GM12873 (cell line): ENCODE data around the gene TTPAL.
A peak's percentile ranks its signal among the peaks of the same experiment; 100 is the strongest.

Source experiments
- TF ChIP-seq, protein P1 (sequence below): IDR thresholded peaks from 2 replicates; pipeline ENCODE4 v1.5.1; 2012; ENCODE audit warnings: low read depth, mild to moderate bottlenecking, moderate library complexity, low read length, control low read depth; ENCODE audit not compliant: insufficient read depth; ENCODE audit errors: missing control alignments

TTPAL gene, protein sequence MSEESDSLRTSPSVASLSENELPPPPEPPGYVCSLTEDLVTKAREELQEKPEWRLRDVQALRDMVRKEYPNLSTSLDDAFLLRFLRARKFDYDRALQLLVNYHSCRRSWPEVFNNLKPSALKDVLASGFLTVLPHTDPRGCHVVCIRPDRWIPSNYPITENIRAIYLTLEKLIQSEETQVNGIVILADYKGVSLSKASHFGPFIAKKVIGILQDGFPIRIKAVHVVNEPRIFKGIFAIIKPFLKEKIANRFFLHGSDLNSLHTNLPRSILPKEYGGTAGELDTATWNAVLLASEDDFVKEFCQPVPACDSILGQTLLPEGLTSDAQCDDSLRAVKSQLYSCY

DNA sequence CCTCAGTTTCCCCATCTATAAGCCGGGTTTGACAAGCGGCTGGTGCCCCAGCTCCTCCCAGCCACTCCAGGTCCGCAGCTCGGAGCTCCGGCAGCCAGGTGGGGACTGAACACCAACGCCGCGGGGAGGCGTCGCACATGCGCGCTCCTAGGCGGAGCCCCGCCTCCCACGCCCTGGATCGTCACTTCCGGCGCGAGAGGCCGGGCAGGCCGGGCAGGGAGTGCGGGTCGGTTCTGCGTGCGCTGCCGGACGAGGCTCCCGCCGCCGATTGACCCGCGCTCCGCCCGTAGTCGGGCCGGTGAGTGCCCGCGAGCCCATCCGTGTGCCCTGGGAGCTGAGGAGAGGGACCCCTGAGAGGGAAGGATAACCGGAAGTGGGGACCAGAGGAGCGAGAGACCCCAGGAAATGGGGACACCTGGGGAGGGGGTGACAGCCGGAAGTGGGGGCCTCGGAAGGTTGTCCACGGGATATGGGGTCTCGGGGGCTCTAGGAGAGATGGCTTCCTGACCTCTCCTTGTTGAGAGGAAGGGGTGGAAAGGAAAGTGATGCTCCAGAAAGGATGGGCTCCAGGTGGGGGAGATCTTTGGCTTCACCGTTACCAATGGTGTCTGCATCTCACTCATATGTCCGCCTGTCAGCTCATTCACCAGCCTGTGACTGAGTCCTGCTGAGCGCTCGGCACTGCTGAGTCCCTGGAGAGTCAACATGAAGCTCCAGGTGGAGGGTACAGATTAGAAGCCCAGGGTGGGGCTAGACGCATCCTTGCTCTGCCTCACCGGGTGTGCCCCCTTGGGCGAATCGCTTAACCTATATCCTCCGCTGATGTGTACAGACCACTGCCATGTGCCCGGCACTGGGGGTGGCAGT is at the start of gene TTPAL:
TTPAL (plus strand) TSS at position 181 of the 867 bp plus-strand sequence. CDS start 4,126 bp downstream, outside the sequence.
- TF ChIP-seq, protein P1, sequence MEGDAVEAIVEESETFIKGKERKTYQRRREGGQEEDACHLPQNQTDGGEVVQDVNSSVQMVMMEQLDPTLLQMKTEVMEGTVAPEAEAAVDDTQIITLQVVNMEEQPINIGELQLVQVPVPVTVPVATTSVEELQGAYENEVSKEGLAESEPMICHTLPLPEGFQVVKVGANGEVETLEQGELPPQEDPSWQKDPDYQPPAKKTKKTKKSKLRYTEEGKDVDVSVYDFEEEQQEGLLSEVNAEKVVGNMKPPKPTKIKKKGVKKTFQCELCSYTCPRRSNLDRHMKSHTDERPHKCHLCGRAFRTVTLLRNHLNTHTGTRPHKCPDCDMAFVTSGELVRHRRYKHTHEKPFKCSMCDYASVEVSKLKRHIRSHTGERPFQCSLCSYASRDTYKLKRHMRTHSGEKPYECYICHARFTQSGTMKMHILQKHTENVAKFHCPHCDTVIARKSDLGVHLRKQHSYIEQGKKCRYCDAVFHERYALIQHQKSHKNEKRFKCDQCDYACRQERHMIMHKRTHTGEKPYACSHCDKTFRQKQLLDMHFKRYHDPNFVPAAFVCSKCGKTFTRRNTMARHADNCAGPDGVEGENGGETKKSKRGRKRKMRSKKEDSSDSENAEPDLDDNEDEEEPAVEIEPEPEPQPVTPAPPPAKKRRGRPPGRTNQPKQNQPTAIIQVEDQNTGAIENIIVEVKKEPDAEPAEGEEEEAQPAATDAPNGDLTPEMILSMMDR: peak; percentile 16

DNA sequence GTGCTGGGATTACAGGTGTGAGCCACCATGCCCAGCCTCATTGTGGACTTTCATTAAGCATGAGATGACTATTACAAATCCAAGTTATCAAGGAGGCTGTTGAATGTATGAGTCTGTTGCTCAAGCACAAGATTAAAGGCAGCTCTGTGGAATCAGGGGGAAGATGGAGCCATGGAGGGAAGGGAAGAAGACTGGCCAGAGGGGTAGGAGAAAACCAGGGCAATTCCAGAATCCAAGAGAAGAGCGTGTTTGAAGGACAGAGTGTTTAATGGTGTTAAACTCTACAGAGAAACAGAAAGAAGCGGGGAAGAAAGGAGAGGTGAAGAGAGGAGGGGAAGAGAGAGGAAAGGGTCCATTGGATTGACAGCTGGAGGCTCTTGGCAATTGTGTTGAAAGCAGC is 49.8 kb upstream of the TTPAL start:
- TF ChIP-seq, protein P1: no peak

DNA sequence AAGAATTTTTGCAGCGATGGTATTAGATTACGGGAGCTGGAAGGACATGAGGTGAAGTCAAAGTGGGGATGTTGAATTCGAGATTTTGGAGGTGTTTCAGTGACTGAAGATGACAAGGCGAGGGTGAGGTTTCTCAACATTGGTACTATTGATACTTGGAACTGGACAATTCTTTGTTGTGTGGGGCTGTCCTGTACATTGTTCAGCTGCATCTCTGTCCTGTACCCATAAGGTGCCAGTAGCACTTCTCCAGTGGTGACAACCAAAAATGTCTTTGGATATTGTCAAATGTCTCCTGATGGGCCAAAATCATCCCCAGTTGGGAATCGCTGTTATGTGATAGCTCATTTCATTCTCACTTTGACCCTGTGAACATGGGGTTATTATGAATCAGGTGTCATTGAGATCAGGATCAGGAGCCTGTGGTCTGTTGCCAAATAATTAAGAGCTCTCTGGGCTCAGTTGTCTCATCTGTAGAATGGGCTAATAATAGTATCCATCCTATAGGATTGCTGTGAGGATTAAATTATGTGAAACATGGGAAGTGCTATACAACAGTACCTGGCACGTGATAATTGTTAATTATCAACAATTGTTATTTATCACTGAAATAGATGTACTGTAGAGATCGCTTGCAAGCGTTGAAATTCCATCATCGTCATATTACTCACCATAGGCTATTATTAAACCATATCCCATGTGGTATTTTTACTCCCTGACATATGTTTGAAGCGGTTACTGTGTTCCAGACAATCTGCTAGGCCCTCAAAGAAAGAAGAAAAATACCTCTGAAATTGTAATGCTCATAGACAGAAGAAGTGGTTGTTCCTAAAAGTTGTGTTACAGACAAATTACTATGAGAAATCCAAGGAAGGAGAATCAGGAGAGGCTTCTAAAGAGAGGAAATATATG is 48.5 kb upstream of the TTPAL start:
- TF ChIP-seq, protein P1: no peak

DNA sequence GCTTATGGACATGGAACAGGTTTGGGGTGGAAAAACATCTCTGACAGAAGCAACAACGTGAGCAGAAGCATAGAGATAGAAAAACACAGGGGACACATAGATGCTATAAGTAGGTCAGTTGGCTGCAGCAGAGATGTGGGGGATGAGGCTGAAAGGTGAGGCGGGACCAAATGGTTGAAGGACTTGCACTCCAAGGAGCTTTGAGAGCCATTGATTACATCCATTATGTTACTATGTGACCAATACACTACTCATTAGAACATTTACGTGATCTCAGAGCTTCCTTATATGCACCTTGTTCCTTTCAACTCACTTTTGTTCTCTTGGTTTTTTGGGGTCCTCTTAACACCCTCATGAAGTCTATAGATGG is 47.9 kb upstream of the TTPAL start:
- TF ChIP-seq, protein P1: no peak

DNA sequence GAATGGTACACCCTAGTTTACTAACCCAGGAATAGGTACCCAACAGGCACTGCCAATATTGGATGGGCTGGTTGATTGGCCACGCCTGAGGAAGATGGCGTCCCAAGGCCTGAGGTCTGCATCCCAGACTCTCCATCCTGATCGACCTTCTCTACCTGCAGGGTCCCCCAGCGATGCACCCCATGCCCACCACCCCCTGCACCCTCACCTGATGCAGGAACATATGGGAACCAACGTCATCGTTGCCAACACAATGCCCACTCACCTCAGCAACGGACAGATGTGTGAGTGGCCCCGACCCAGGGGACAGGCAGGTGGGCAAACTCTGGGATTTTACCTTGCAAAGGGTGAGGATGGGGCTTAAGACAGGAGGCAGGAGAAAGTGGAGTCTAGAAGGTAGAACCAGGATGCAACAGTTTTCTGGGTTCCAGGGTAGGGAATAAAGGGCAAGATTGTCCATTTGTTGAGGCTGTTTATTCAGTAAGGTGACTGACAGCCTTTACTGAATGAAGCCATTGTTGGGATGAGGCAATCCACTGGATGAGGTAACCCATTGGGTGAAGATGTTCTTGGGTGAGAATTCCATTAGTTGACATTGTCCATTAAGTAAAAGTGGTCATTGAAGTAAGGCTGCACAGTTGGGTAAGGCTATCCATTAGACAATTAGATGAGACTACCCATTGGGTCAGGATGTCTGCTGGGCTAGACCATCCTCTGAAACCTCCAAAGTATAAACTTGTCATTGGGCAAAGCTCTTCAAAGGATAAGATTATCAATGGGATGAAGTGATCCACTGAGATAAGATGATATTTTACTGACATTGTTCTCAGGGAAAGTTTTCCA is 47.3 kb upstream of the TTPAL start:
- TF ChIP-seq, protein P1: no peak

DNA sequence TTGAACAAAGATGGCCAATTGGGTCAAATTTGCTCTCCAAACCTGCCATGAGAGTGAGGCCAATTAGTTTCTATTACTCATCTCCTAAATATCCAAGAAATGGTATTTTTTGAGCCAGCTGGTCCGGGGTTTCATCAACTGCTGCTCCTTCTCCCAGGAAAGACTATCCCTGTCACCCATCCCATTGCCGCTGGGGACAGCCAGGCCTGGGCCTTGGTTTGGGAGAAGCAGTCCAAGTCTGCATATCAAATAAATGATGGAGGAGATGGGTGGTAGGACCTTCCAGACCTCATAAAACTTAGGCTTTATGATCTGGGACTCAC is 46.7 kb upstream of the TTPAL start:
- TF ChIP-seq, protein P1: no peak
